ENCODE measurements around the gene MVD.

DNA sequence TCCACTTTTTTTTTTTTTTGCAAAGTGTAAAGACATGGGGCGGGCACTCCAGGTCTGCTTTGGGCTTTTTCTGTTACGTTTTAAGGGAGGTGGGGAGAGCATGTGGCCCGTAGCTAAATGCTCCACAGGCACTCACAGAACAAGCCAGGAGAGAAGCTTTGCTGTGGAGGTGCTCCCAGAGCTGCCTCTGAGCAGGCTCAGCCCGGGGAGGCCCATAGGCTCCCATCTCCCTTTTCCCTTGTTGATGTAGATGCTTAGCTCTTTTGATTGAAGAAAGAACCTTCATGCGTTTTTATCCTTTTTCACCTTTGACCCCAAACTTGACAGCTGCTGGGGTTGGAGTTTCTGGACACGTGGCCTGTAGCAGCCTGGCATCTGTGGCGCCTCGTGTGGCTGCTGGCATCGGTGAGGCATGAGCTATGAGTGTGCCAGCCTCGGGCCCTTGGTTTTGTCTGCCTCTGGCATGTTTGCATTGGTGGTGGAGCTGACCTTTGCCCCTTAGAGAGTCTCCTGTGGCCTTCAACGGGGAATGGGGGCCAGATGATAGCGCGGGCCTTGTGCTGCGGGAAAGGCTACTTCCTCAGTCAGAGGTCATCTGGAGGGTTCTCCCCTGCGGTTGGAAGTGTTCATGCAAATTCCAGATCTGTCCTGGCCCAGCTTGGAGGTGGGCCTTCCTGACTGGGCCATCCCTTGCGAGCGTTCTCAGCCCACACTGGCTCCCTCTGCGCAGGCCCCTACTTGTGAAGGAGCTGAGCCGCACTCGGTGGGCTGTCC lies 44.5 kb downstream of the MVD start:
- TF ChIP-seq GATA2 (IDR thresholded peaks at IDR 0.05; ENCODE audit: low read depth, low read length) (no peak), GATA3 (IDR thresholded peaks at IDR 0.05; ENCODE audit: low read depth, low read length) (no peak)
